Right cardiac atrium (tissue), 5 donors: ENCODE data around the gene AFG1L. TPM values are rescaled to one million over a fixed set of nuclear protein-coding genes. Genes with fewer than 3 reads are reported as not detected.
A peak's percentile ranks its signal among the peaks of the same experiment; 100 is the strongest.
"Not testable (repeated sequence)": the region's sequence is repeated elsewhere in the genome, so short reads cannot be mapped to it uniquely, and the experiment has no call there.

Experiments
- ATAC-seq, 2 donors: fragments of 200-7000 bp; cut with Tn5 transposase; one replicate each; pipeline versions ENCODE4 v1.8.0 to v1.9.1; 2020; ENCODE audit warnings: moderate library complexity in 2 of 2, mild to moderate bottlenecking in 1 of 2
- DNase-seq, 3 donors: peaks; one replicate each; pipeline ENCODE4 v3.0.0-alpha.2; 2020
- H3K27ac ChIP-seq: one replicate; pipeline ENCODE4 v1.5.1; 2013; ENCODE audit warnings: mild to moderate bottlenecking, low read length, control low read depth, moderate library complexity
- H3K27me3 ChIP-seq: one replicate; pipeline ENCODE4 v1.6.1; 2013; ENCODE audit not compliant: control insufficient read depth, insufficient read depth
- H3K4me1 ChIP-seq: one replicate; pipeline ENCODE4 v1.6.1; 2013; ENCODE audit warnings: low read length; ENCODE audit not compliant: control insufficient read depth, insufficient read depth
- H3K4me3 ChIP-seq: one replicate; pipeline ENCODE4 v1.5.1; 2013; ENCODE audit warnings: low read length, control low read depth
- H3K9me3 ChIP-seq: one replicate; pipeline ENCODE4 v1.6.1; 2013; ENCODE audit warnings: low read length; ENCODE audit not compliant: control insufficient read depth
- WGBS: extraction: QIAGEN DNeasy Blood & Tissue Kit; methylation state at CpG from one replicate; pipeline ENCODE4 v1.1.7; 2013; 5-methylcytosine and 5-hydroxymethylcytosine counted together
- intact Hi-C, 4 donors: fragments of 100-400 bp; cut with DNase I; formaldehyde crosslinking; loops; one replicate each; pipeline versions ENCODE4 v1.11.0 to v1.14.0; 2022 to 2023
- polyA plus RNA-seq: library from polyadenylated mRNA; stranded (reverse); fragments of 200-250 nt; gene quantifications from one replicate; pipeline ENCODE4 v1.2.3, GENCODE V29; 2013
- total RNA-seq, 4 donors: library from RNA; stranded (reverse); fragmentation: NEBNext Ultra II Directional; extraction: Animal tissue kit (Norgen Biotek cat#: 25700); gene quantifications; one replicate each; pipeline ENCODE4 v1.2.1, GENCODE V29; 2021
- donor health status: healthy with polysubstance abuse.
- donor health status: DM: no; HTN: yes; CAD: no.
- donor health status: DM: no; HTN: no; CAD: no.
- donor health status: DM: no; HTN: yes; CAD: no; lungs with severe emphysema.
- donor health status: DM: yes; HTN: yes; CAD: no.

Gene AFG1L
- total and polyA plus RNA-seq, 5 donors, result 3.9 to 14.5 (median 9.9) TPM

- ATAC-seq (no peak), DNase-seq (no peak)
- 89% methylated on average over 2 of the region's 2 CpGs for WGBS
- H3K27ac ChIP-seq, result no peak overlapping the region
- no peak overlapping the region for H3K4me3 ChIP-seq
- H3K9me3 ChIP-seq, result no peaks in the 10 kb centered on the region
- intact Hi-C loops, result loop anchor here in 3 of 4 donors (5.0 to 10.0 kb wide), 3 partner anchors 409 to 541 kb away; no protein-coding TSS in a partner anchor
- H3K4me1 ChIP-seq, result no peaks in the 10 kb centered on the region
- no peaks in the 10 kb centered on the region for H3K27me3 ChIP-seq
These were observed 228.8 kb downstream of the AFG1L start for GRCh38 chr6:108523697-108524096.

- no peak overlapping the region for H3K4me3 ChIP-seq
- ATAC-seq (no peak), DNase-seq (no peak)
- H3K27me3 ChIP-seq, result no peaks in the 10 kb centered on the region
- H3K9me3 ChIP-seq, result no peaks in the 10 kb centered on the region
- intact Hi-C loops, result loop anchor here (5.0 to 10.0 kb wide), 5 partner anchors 410 to 547 kb away; no protein-coding TSS in a partner anchor
- WGBS, result 73% methylated on average over 5 of the region's 5 CpGs
- no peaks in the 10 kb centered on the region for H3K4me1 ChIP-seq
- H3K27ac ChIP-seq, result no peak overlapping the region
These were observed 229.8 kb downstream of the AFG1L start for GRCh38 chr6:108524528-108525248.

GRCh38 chr6:108526739-108527174 is 231.9 kb downstream of the AFG1L start:
- H3K4me3 ChIP-seq, result no peak overlapping the region
- H3K9me3 ChIP-seq, result no peaks in the 10 kb centered on the region
- intact Hi-C loops, result loop anchor here (2.0 to 10.0 kb wide), 5 partner anchors 412 to 549 kb away; no protein-coding TSS in a partner anchor
- ATAC-seq (peak; percentile 47 to 56), DNase-seq (no peak)
- H3K27ac ChIP-seq, result no peak overlapping the region
- H3K27me3 ChIP-seq, result no peaks in the 10 kb centered on the region
- peaks cover 3% of the 10 kb centered on the region for H3K4me1 ChIP-seq
- WGBS, result 74% methylated on average over 7 of the region's 7 CpGs

DNA sequence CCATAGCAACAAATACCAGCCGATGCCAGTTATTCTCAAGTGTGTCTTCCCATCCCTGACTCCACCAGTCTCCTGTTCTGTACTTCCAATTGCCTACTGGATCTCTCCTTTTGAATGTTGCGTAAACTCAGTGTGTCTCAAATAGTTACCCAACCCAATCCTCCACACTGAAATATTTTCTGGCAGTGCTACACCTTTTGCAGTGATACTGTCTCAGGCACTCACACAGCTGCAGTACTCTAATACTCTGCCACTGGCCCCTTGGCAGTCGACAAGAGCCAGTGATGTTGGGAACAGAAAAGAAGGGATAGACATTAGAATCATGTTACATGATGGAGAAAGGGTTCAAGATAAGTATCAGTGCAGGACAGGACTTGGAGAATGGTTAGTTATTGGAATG is 234.0 kb downstream of the AFG1L start:
- ATAC-seq (no peak), DNase-seq (no peak)
- peaks cover 3% of the 10 kb centered on the region for H3K4me1 ChIP-seq
- WGBS, result 71% methylated on average over 3 of the region's 3 CpGs
- intact Hi-C loops, result loop anchor here (5.0 to 10.0 kb wide), 4 partner anchors 414 to 552 kb away; no protein-coding TSS in a partner anchor
- H3K27me3 ChIP-seq, result no peaks in the 10 kb centered on the region
- H3K4me3 ChIP-seq, result no peak overlapping the region
- no peak overlapping the region for H3K27ac ChIP-seq
- H3K9me3 ChIP-seq, result no peaks in the 10 kb centered on the region

DNA sequence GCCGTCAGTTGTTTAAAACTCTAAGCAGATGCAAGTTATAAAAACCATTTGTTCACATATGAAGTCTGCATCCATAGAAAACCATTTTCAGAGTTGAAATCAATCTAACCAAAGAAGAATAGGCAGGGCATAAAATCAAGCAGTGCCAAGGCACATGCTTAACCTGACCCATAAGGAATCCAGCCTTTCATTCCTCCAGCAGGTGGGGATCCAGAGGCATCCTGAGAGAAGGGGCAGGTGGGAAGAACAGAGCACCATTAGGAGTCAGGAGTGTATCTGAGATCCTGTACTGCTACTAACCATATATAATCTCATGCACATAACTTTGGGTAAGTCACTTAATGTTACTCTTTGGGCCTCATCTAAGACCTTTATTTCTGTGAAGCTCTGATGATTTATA is 236.5 kb downstream of the AFG1L start:
- Histone ChIP-seq H3K27ac (no peak overlapping the region), H3K9me3 (no peaks in the 10 kb centered on the region), H3K4me3 (no peak overlapping the region), H3K4me1 (peaks cover 3% of the 10 kb centered on the region), H3K27me3 (no peaks in the 10 kb centered on the region)
- ATAC-seq (no peak), DNase-seq (no peak)
- intact Hi-C loops, result no loop called here
- WGBS, result 84% methylated on average over 1 of the region's 1 CpG

DNA sequence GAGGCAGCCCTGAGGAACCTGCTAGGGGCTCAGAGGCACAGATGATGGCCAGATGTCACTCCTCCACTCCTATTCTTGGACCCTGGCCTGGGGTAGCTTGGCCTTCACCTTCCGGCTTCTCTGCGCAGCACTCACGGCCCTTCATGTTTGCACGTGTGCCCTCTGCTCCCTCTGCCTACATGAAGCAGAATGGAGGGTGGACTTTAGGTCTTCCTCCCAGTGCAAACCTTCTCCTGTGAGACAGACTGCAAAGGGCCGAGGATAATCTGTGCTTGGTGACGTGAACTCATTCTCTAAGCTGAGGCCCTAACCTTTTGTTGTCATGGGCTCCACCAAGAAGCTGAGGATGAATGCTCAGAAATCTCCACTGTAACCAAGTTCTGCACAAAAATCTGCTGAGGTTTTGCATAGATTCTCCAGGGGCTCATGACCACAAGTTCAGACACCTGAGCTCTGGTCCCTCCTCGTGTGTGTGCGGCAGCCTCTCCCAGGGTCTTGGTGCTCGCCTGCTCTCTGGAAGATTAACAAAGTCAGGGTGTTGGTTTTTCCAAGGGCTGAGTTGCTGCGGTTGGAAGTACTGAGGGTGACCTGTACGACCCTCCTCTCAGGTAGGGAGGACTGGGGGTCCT is 240.4 kb downstream of the AFG1L start:
- peaks cover 2% of the 10 kb centered on the region for H3K4me1 ChIP-seq
- DNase-seq (no peak), ATAC-seq (no peak)
- intact Hi-C loops, result no loop called here
- H3K9me3 ChIP-seq, result no peaks in the 10 kb centered on the region
- no peak overlapping the region for H3K27ac ChIP-seq
- no peaks in the 10 kb centered on the region for H3K27me3 ChIP-seq
- WGBS, result 91% methylated on average over 11 of the region's 11 CpGs
- H3K4me3 ChIP-seq, result no peak overlapping the region

- ATAC-seq, H3K4me3 ChIP-seq, H3K4me1 ChIP-seq, H3K27me3 ChIP-seq, DNase-seq, H3K27ac ChIP-seq, intact Hi-C loops, H3K9me3 ChIP-seq: not testable (repeated sequence)
- 89% methylated on average over 4 of the region's 4 CpGs for WGBS
These were observed 241.2 kb downstream of the AFG1L start for GRCh38 chr6:108535920-108536535.

DNA sequence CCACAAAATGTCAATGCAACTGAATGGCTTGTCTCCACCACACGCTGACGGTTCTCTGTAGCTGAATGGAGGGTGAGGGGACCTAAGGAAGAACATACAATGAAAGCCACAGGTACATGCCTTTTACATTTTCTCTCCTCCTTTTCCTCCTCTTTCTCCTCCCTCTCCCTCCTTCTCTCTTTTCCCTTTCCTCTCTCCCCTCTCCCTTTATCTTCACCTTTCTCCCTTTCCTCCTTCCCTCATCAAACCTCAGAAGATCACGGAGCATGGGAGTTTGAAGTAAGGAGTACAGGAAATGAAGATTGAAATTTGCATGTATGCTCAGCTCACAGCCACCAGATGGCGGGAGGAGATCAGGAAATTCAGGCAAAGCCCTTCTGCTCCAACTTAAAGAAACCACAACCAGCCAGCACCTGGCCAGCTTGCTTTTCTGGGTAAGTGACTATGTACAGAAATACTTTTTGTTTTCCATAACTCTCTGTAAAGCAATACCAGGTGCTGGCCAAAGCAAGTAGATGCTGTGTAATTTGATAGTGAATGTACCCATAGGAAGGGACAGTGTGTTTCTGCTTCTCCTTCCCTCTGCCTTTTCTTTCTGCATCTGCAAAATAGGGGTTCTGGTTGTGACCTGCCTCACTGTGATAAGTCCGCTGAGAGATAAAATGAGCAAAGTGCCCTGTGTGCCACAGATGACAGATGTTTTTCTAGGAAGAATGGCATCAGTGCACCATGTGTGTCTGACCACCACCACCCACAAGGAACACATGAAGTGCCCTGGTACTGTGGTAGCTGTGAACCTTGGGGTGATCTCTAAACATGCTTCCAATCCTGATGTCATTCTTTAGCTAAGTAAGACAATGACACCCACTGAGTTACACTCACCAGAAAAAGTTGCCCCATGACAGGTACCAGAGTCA is 247.2 kb downstream of the AFG1L start:
- peak; percentile 62 to 81 (median 70) for DNase-seq
- Histone ChIP-seq H3K27ac (no peak overlapping the region), H3K27me3 (no peaks in the 10 kb centered on the region), H3K4me1 (no peaks in the 10 kb centered on the region), H3K9me3 (no peaks in the 10 kb centered on the region), H3K4me3 (no peak overlapping the region)
- 14% methylated on average over 5 of the region's 5 CpGs for WGBS
- ATAC-seq, result peak; percentile 76 to 81
- intact Hi-C loops, result loop anchor here (1.0 to 10.0 kb wide), 8 partner anchors 240 to 533 kb away; no protein-coding TSS in a partner anchor

DNA sequence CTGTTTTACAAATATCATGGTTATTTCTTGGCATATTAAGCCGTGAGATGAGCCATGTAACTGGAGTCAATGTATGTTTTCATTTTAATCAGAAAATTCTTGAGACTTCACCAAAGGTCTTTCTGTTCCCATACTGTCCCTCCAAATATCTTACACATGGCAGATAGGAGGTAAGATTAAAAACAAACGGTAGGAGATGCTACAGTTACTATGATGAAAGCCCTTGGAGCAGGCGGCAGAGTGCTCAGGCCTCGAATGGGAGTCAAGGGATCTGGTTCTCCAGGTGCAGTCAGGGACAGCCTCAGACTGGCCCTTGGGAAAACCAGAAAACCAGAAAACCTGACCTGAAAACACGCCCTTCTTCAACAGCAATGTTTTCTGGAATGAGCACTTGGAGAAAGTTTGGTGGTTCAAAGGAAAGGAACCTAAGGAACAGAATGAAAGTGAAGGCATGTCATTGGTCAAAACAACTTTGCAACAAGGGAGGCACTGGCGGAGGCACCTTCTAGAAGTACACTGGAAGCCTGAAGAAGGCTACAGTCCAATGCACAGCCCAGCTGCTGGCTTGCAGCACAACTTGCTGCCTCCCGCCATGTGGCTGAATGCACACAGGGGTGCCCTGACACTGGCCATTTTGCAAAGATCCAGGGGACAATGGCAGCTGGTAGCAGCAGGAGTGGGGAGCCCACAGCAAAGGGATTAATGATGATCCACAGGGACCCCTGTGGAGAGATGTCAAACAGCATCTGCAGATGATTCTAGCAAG is 248.5 kb downstream of the AFG1L start:
- intact Hi-C loops, result loop anchor here (2.0 to 10.0 kb wide), 7 partner anchors 239 to 531 kb away; no protein-coding TSS in a partner anchor
- Histone ChIP-seq H3K9me3 (no peaks in the 10 kb centered on the region), H3K27me3 (no peaks in the 10 kb centered on the region), H3K27ac (no peak overlapping the region), H3K4me3 (no peak overlapping the region), H3K4me1 (no peaks in the 10 kb centered on the region)
- WGBS, result 80% methylated on average over 7 of the region's 7 CpGs
- no peak for ATAC-seq
- DNase-seq, result no peak

- intact Hi-C loops, result loop anchor here (2.0 to 10.0 kb wide), 7 partner anchors 238 to 530 kb away; no protein-coding TSS in a partner anchor
- Histone ChIP-seq H3K27ac (no peak overlapping the region), H3K4me1 (no peaks in the 10 kb centered on the region), H3K4me3 (no peak overlapping the region), H3K9me3 (no peaks in the 10 kb centered on the region), H3K27me3 (no peaks in the 10 kb centered on the region)
- DNase-seq (no peak), ATAC-seq (peak in 1 of 2 donors; percentile 20)
- 64% methylated on average over 3 of the region's 3 CpGs for WGBS
These were observed 249.8 kb downstream of the AFG1L start for GRCh38 chr6:108544606-108545005.
